Articular chondrocyte of knee joint (primary cell): Measurements from ENCODE around the gene ACAP1. TPM values are rescaled to one million over a fixed set of nuclear protein-coding genes. Genes with fewer than 3 reads are reported as not detected.

Source experiments
- small RNA-seq: library from RNA; depleted of rRNA; stranded (forward); fragments of <200 nt; gene quantifications from one replicate; pipeline ENCODE3, GENCODE V24; 2012
- total RNA-seq: library from RNA; depleted of rRNA; stranded (reverse); fragments of >200 nt; gene quantifications from 2 replicates; pipeline ENCODE4 v1.2.3, GENCODE V29; 2012

The ACAP1 gene
- 0.11 and 0.26 TPM in 2 replicates for total RNA-seq

GRCh38 chr17:7336240-7337175 is at the start of gene ACAP1:
Gene ACAP1, plus strand, starts transcription at chr17:7336529. Its CDS starts 206 bp downstream, at chr17:7336735.

GRCh38 chr17:7294614-7295153 is 41.6 kb upstream of the ACAP1 start, which contains the start of gene YBX2:
Gene YBX2, minus strand, starts transcription at chr17:7294639. Its CDS starts 139 bp downstream, at chr17:7294500.

GRCh38 chr17:7306911-7307685 is 29.2 kb upstream of the ACAP1 start, which contains the start of gene EIF5A:
Gene EIF5A, plus strand, starts transcription at chr17:7307628. Its CDS starts 2,008 bp downstream, at chr17:7309636.

GRCh38 chr17:7314719-7315569 is 21.4 kb upstream of the ACAP1 start, which contains the start of gene GPS2:
Gene GPS2, minus strand, starts transcription at chr17:7315360. Its CDS starts 308 bp downstream, at chr17:7315052.

GRCh38 chr17:7328840-7329373 is 7.4 kb upstream of the ACAP1 start, which contains the start of gene NEURL4:
Gene NEURL4, minus strand, starts transcription at chr17:7329335. Its CDS starts 23 bp downstream, at chr17:7329312.

GRCh38 chr17:7351665-7352502 is 15.6 kb downstream of the ACAP1 start, which contains the start of gene KCTD11:
Gene KCTD11, plus strand, starts transcription at chr17:7352162.

GRCh38 chr17:7355053-7355452 is 18.7 kb downstream of the ACAP1 start, which contains the start of gene TMEM95:
Gene TMEM95, plus strand, starts transcription at chr17:7355156. Its CDS starts 49 bp downstream, at chr17:7355205.

GRCh38 chr17:7380855-7381683 is 44.7 kb downstream of the ACAP1 start, which contains the start of gene TNK1:
Gene TNK1, plus strand, starts transcription at chr17:7381089. Its CDS starts 1,838 bp downstream, at chr17:7382927.

GRCh38 chr17:7394452-7395191 is 58.3 kb downstream of the ACAP1 start, which contains the start of gene PLSCR3:
Gene PLSCR3, minus strand, starts transcription at chr17:7394525. Its CDS starts 415 bp downstream, at chr17:7394110.

Small RNA genes within 50 kb of the gene (small RNA-seq; reads per million reads assigned to genes)
- not detected for gene AC026954.2

Other genes starting within 250 kb of the ACAP1 start
- not detected in 2 replicates for gene ASGR2, start 221.7 kb upstream of the ACAP1 start, total RNA-seq
- 0.65 and 0.76 TPM in 2 replicates for gene ASGR1, start 157.2 kb upstream of the ACAP1 start, total RNA-seq
- 7.7 and 8.8 TPM in 2 replicates for gene DLG4, start 116.7 kb upstream of the ACAP1 start, total RNA-seq
- 205 and 214 TPM in 2 replicates for gene ACADVL, start 116.6 kb upstream of the ACAP1 start, total RNA-seq
- gene DVL2, start 102.0 kb upstream of the ACAP1 start, total RNA-seq = 54.4 and 63.1 TPM in 2 replicates
- 34.4 and 38.5 TPM in 2 replicates for gene PHF23, start 97.1 kb upstream of the ACAP1 start, total RNA-seq
- 315 and 440 TPM in 2 replicates for gene GABARAP, start 94.1 kb upstream of the ACAP1 start, total RNA-seq
- gene CTDNEP1, start 84.8 kb upstream of the ACAP1 start, total RNA-seq = 30.1 and 39.5 TPM in 2 replicates
- 31.6 and 39.1 TPM in 2 replicates for gene ELP5, start 84.3 kb upstream of the ACAP1 start, total RNA-seq
- 2.4 and 2.7 TPM in 2 replicates for gene CLDN7, start 74.1 kb upstream of the ACAP1 start, total RNA-seq
- 0.11 TPM in 1 of 2 replicates, not detected in the other for gene SLC2A4, start 54.8 kb upstream of the ACAP1 start, total RNA-seq
- gene YBX2, start 41.9 kb upstream of the ACAP1 start, total RNA-seq = 0.13 TPM in 1 of 2 replicates, not detected in the other
- gene EIF5A, start 28.9 kb upstream of the ACAP1 start, total RNA-seq = 575 and 584 TPM in 2 replicates
- gene GPS2, start 21.2 kb upstream of the ACAP1 start, total RNA-seq = 38.2 and 42.2 TPM in 2 replicates
- gene NEURL4, start 7.2 kb upstream of the ACAP1 start, total RNA-seq = 7.7 and 13.2 TPM in 2 replicates
- gene KCTD11, start 15.6 kb downstream of the ACAP1 start, total RNA-seq = 8.9 and 11.2 TPM in 2 replicates
- not detected in 2 replicates for gene TMEM95, start 18.6 kb downstream of the ACAP1 start, total RNA-seq
- 4.1 and 4.6 TPM in 2 replicates for gene TNK1, start 44.6 kb downstream of the ACAP1 start, total RNA-seq
- 19.6 and 21.7 TPM in 2 replicates for gene PLSCR3, start 58.0 kb downstream of the ACAP1 start, total RNA-seq
- gene TMEM256, start 67.6 kb downstream of the ACAP1 start, total RNA-seq = 30.4 and 56.3 TPM in 2 replicates
- gene NLGN2, start 71.3 kb downstream of the ACAP1 start, total RNA-seq = 6.9 and 8.6 TPM in 2 replicates
- not detected in 2 replicates for gene SPEM1, start 83.8 kb downstream of the ACAP1 start, total RNA-seq
- not detected in 2 replicates for gene SPEM2, start 89.1 kb downstream of the ACAP1 start, total RNA-seq
- gene SPEM3, start 92.3 kb downstream of the ACAP1 start, total RNA-seq = not detected in 2 replicates
- 2.5 and 2.8 TPM in 2 replicates for gene TMEM102, start 98.9 kb downstream of the ACAP1 start, total RNA-seq
- gene FGF11, start 103.0 kb downstream of the ACAP1 start, total RNA-seq = 0.76 and 0.91 TPM in 2 replicates
- 5.2 and 5.4 TPM in 2 replicates for gene CHRNB1, start 108.5 kb downstream of the ACAP1 start, total RNA-seq
- gene ZBTB4, start 143.1 kb downstream of the ACAP1 start, total RNA-seq = 40.2 and 41.4 TPM in 2 replicates
- gene SLC35G6, start 144.9 kb downstream of the ACAP1 start, total RNA-seq = not detected in 2 replicates
- gene POLR2A, start 147.8 kb downstream of the ACAP1 start, total RNA-seq = 85.8 and 100.0 TPM in 2 replicates
- 11.6 and 16.1 TPM in 2 replicates for gene TNFSF12, start 212.5 kb downstream of the ACAP1 start, total RNA-seq
- gene TNFSF13, start 222.2 kb downstream of the ACAP1 start, total RNA-seq = 4.5 and 5.0 TPM in 2 replicates
- 46.4 and 48.1 TPM in 2 replicates for gene SENP3, start 225.4 kb downstream of the ACAP1 start, total RNA-seq
- gene CD68, start 243.1 kb downstream of the ACAP1 start, total RNA-seq = 102 and 116 TPM in 2 replicates
- 93.2 and 97.4 TPM in 2 replicates for gene MPDU1, start 247.3 kb downstream of the ACAP1 start, total RNA-seq